ENCODE measurements around the gene HOXA13. TPM values are rescaled to one million over a fixed set of nuclear protein-coding genes. Genes with fewer than 3 reads are reported as not detected.
A peak's percentile ranks its signal among the peaks of the same experiment; 100 is the strongest.

The HOXA13 gene
- total and polyA plus RNA-seq, 2 experiments from 2014 or later, result 6.2 to 14.2 TPM

GRCh38 chr7:27242555-27243339 lies 42.9 kb upstream of the HOXA13 start, which contains the start of gene EVX1:
Gene EVX1 (plus strand): TSS chr7:27242802. CDS start chr7:27243031, 229 bp downstream.
- peaks cover 11% of the 10 kb centered on the region for H3K79me2 ChIP-seq
- H3K4me3 ChIP-seq, result peak within 1 kb of the TSS; percentile 38
- WGBS (ENCODE audit: low lambda C conversion rate, missing lambda C conversion rate), result under 1% methylated on average over 55 of the region's 62 CpGs
- H3K9me3 ChIP-seq (ENCODE audit: low read depth), result no peaks in the 10 kb centered on the region
- no peaks in the 10 kb centered on the region for H4K20me1 ChIP-seq (ENCODE audit: insufficient read depth, poor library complexity, severe bottlenecking)
- peak within 1 kb of the TSS; percentile 96 for H3K4me2 ChIP-seq
- H2AFZ ChIP-seq, result peak within 1 kb of the TSS; percentile 56
- no peaks in the 10 kb centered on the region for H3K9me2 ChIP-seq (replicated peaks; ENCODE audit: insufficient read depth)
- no peak for DNase-seq (ENCODE audit: low spot score)
- H3K4me1 ChIP-seq (ENCODE audit: insufficient read depth), result peaks cover 8% of the 10 kb centered on the region
- H3K36me3 ChIP-seq (replicated peaks; ENCODE audit: insufficient read depth, low read depth), result no peaks in the 10 kb centered on the region
- peak within 1 kb of the TSS; percentile 52 for H3K27ac ChIP-seq
- H3K27me3 ChIP-seq, result peaks cover 98% of the 10 kb centered on the region
- TF ChIP-seq CTCF (IDR thresholded peaks at IDR 0.05; ENCODE audit: poor library complexity), result no peak
- peak; percentile 81 for TF ChIP-seq EZH2 (IDR thresholded peaks at IDR 0.05; ENCODE audit: borderline replicate concordance)

GRCh38 chr7:27242154-27242553 lies 42.3 kb upstream of the HOXA13 start:
- Histone ChIP-seq H3K36me3 (replicated peaks; ENCODE audit: insufficient read depth, low read depth) (no peaks in the 10 kb centered on the region), H3K4me2 (peak overlapping the region; percentile 96), H3K4me1 (ENCODE audit: insufficient read depth) (peaks cover 8% of the 10 kb centered on the region), H4K20me1 (ENCODE audit: insufficient read depth, poor library complexity, severe bottlenecking) (no peaks in the 10 kb centered on the region), H2AFZ (peak overlapping the region; percentile 56), H3K27ac (peak overlapping the region; percentile 52), H3K27me3 (peaks cover 97% of the 10 kb centered on the region), H3K9me2 (replicated peaks; ENCODE audit: insufficient read depth) (no peaks in the 10 kb centered on the region), H3K9me3 (ENCODE audit: low read depth) (no peaks in the 10 kb centered on the region), H3K4me3 (peak overlapping the region; percentile 38), H3K79me2 (peaks cover 11% of the 10 kb centered on the region)
- TF ChIP-seq EZH2 (IDR thresholded peaks at IDR 0.05; ENCODE audit: borderline replicate concordance) (peak; percentile 5), CTCF (IDR thresholded peaks at IDR 0.05; ENCODE audit: poor library complexity) (no peak)
- DNase-seq (ENCODE audit: low spot score), result no peak
- WGBS (ENCODE audit: low lambda C conversion rate, missing lambda C conversion rate), result 3% methylated on average over 14 of the region's 14 CpGs

- Histone ChIP-seq H3K4me2 (peak overlapping the region; percentile 96), H3K36me3 (replicated peaks; ENCODE audit: insufficient read depth, low read depth) (no peaks in the 10 kb centered on the region), H3K27me3 (peaks cover 97% of the 10 kb centered on the region), H3K9me3 (ENCODE audit: low read depth) (no peaks in the 10 kb centered on the region), H3K9me2 (replicated peaks; ENCODE audit: insufficient read depth) (no peaks in the 10 kb centered on the region), H2AFZ (no peak overlapping the region), H3K4me3 (no peak overlapping the region), H3K4me1 (ENCODE audit: insufficient read depth) (peaks cover 8% of the 10 kb centered on the region), H3K27ac (peak overlapping the region; percentile 52), H3K79me2 (peaks cover 11% of the 10 kb centered on the region), H4K20me1 (ENCODE audit: insufficient read depth, poor library complexity, severe bottlenecking) (no peaks in the 10 kb centered on the region)
- TF ChIP-seq EZH2phosphoT487 (IDR thresholded peaks at IDR 0.05; ENCODE audit: low read depth, severe bottlenecking, unreplicated experiment) (no peak), EZH2 (IDR thresholded peaks at IDR 0.05; ENCODE audit: borderline replicate concordance) (no peak), CTCF (IDR thresholded peaks at IDR 0.05; ENCODE audit: poor library complexity) (no peak)
- WGBS (ENCODE audit: low lambda C conversion rate, missing lambda C conversion rate), result 24% methylated on average over 17 of the region's 17 CpGs
- no peak for DNase-seq (ENCODE audit: low spot score)
Measured at GRCh38 chr7:27241189-27242056, 41.5 kb upstream of the HOXA13 start.

Data from hepatocyte (in vitro differentiated cells).